GM04504 (cell line): Measurements from ENCODE around the gene SQSTM1.

ENCODE experiments used
- DNase-seq: peaks from one replicate; pipeline ENCODE4 v3.0.0-alpha.2; 2012; ENCODE audit warnings: low read depth

The SQSTM1 gene

DNA sequence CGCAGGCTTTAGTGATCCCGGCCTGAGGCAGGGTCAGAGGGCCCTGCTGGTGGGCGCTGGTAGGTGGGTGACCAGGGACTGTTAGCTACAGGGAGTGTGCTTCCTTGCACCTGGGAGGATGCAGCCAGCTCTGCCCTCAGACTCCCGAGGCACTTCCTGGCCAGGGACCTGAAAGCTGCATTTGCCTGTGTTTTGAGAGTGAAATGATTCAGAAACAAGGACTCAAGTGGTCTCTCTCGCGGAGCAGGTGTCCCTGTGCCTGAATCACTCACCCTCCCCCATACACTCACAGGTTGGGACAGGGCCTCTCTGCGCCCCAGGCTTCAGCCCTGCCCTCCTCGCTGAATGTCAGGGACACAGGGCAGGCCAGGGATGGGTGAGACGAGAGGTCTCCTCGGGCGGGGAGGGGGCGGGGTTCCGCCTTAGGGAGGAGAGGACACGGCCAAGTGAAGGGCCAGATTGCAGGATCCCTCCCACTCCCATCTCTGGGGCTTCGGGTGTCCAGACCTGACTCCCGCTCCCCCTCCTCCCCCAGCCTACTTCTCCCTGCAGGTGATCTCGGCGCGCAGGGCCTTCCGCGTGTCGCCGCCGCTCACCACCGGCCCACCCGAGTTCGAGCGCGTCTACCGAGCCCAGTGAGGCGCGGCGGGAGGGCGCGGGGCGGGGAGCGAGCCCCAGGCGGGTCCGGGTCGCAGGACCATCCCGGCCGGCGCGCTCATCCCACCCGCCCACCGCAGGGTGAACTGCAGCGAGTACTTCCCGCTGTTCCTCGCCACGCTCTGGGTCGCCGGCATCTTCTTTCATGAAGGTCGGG lies 25.4 kb upstream of the SQSTM1 start:
- DNase-seq = no peak

DNA sequence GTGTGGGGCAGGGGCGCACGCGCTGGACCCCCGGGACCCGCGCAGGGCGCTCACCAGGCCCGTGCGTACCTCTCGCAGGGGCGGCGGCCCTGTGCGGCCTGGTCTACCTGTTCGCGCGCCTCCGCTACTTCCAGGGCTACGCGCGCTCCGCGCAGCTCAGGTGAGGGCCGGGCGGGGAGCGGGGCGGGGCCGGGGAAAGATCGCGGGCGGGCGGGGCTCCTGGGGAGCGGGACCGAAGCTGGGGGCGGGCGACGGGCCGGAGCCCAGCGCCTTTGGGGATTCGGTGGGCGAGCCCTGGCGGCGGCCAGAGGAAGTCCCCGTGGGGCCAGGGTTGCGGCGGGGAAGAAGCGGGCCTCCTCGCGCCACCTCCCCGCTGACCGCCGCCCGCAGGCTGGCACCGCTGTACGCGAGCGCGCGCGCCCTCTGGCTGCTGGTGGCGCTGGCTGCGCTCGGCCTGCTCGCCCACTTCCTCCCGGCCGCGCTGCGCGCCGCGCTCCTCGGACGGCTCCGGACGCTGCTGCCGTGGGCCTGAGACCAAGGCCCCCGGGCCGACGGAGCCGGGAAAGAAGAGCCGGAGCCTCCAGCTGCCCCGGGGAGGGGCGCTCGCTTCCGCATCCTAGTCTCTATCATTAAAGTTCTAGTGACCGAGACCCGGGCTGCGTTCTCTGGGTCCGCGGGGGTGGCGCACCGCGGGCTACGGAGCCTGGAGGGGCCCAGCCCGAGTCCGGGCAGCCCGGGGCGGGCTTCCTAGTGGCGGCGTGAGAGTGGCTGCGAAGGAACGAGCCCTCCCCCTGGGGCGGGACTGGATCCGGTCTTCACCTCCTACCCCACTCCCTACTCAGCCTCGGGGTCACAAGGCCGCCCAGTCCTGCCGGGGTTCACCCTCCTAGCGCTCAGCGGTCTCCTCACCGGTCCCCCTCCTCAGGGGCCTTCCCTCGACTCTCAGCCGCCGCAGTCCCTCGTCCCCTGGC lies 24.6 kb upstream of the SQSTM1 start:
- peak; percentile 57 for DNase-seq

DNA sequence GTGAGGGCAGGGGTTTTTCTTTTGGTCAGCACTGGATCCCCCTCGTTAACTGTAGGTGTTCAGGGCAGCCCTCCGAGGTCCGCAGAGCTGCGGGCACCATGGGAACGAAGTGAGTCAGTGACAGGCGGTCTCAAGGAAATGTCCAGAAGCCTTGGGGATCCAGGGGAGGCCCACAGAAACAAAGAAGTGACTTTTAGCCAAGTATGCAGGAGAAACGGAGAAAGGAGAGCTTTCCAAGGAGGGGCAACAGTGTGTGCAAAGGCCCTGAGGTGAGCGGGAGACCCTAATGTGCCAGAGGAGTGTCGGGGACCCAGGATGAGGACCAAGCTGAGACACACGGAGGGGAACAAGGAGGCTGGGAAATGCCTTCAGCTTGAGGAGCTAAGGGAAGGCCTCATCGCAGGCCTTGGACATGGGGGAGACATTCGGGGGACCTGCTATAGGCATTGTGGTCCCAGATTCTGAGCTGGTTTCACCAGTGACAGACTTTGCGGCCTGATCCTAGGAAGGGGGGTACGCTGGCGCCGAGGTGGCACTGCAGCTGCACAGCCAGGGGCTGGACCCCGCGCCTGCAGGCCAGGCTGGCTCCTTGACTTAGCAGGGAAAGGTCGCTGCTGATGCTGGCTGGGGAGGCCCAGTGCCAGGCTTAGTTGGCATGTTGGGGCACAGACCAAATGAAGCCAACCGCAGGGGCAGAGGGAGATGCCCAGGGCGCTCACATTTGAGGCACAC lies 23.7 kb upstream of the SQSTM1 start:
- DNase-seq = no peak

DNA sequence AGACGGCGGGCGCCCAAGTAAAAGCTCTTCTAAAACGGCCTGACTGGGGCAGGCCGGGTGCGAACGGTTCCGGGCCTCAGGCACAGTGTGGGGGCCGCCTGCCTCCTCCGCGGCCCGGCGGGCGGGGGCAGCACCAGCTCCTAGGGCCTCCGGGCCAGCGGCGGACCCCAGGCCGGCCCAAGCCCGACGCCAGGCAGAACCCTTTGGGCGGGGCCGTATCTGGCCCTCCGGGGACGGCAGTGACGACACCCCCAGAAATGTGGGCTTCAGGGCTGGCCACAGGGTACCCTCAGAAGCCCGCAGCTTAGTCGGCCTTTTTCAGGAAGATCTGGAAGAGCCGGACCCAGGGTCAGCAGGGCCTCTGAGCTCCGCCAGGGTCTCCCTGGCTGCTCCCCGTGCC lies 23.0 kb upstream of the SQSTM1 start:
- no peak for DNase-seq

DNA sequence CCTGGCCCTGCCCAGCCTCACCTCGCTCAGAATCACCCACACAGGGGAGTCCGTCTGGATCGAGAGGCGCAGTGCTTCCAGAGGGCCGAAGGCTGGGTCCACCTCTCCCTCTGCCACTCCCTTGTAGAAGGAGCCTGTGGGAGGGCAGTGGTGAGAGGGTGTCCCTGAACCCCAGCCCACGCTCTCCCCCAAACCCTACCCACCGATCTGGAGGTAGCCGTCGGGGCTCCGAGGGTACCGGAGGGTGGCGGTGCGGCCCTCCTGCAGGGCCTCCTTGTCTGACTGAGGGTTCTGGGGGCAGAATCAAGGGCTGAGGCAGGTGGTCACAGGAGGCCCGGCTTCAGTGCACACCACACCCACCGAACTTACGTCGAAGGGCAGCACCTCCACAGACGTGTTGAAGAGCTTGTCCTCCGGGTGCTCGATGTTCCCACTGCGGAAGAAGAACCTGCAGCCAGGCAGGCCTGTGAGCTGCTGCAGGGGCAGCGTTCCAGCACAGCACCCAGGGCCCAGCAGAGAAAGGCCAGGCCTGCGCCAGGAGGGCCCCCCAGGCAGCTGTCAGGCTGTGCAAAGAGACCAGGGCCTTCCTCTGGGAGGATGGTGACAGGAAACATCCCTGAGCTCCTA lies 22.4 kb upstream of the SQSTM1 start:
- no peak for DNase-seq

DNA sequence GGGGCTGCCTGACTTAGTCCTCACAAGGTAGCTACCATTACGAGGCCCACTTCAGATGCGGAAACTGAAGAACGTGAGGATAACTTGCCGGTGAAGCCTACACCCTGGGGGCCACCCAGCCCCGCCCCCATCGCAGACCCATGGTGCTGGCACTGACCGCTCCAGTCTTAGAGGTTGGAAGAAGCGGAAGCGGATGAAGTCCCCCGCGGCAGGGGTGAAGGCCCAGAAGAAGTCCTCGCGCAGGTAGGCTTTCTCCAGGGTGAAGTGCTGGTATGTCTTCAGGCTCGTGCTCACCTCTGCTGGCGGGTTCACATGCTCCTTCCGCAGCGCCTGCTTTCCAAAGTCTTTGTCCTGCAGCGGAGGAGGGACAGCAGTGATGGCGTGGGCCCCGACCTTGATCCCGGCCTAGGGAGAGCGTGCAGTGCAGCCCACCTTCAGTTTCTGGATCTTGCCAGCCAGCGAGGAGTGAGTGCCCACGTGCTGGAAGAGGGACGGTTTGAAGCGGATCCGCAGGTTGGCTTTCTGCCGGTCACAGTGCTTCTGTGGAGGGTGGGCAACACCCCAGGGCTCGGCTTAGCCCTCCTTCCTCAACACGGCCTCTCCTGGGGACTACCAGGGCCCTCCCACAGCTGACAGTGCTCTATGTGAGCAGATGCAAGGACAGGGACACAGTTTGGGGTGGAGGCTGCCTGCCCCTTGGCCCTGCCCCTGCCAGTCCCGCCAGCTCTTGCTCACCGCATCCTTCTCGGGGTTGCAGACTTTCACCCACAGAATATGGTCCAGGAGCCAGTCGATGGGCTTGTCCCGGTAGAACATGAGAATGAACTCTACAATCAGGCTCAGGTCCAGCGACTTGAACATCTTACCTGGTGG lies 21.7 kb upstream of the SQSTM1 start:
- DNase-seq = no peak

DNA sequence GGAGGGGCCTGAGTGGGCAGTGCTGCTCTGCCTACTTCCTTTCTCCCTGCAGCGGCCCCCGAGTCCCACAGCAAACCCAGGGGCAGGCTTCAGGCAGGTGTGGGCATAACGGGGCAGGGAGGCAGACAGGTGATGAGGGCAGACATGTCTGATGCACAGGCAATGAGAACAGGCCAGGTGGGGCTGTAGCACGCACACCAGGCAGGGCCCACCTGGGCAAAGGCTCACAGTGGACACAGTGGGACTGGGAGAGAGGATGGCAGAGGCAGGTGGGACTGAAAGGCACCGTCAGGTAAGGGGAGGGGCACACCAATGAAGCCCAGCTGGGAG lies 21.1 kb upstream of the SQSTM1 start:
- DNase-seq = no peak

DNA sequence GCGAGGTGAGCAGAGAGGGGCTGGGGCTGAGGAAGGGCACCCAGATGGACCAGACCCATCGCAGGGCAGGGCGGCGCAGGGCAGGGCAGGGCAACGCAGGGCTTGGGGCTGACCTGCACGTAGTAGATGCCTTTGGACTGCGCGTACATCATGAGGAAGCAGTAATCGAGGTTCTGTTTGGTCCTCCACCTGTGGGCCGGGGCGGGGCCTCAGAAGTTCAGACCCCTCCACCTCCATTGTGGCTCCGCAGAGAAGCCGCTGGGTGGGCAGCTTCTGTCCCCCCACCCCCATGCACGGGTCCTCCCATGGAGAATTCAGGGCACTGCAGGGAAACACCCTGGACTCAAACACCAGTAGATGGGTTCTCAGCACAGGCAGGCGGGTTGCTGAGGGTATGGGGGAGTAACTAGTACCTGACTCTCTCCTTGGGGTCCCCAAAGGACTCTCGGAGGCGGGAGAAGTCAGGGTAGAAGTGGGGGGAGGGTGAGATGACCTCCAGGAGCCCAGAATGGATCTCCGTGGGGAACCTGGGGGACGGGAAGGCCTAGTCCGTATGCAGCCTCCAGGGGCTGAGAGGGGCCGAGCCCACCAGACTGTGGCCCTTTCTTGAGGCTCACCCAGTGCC lies 20.5 kb upstream of the SQSTM1 start:
- DNase-seq = no peak

DNA sequence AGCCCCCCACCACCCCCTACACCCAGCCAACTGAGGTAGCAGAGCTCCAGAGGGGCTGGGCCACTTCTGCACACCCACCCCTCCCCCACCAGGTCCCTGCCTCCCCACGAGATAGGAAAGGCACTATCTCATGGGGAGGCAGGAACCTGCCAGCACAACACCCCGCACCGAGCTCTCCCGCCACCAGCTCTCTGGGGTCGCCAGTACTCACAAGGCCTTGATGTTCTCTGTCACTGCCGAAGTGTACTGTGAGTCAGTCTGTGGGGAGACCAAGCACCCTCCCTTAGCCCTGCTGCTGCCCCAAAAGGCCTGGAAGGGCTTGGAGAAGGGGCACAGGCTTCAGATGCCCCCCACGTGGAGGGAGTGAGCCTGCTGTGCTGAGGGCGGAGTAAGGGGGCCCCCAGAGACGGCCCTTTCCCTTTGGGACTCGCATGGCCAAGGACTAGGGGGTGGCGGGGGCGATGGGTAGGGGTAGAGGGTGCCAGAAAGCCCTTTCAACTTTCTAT lies 20.0 kb upstream of the SQSTM1 start:
- DNase-seq = no peak

DNA sequence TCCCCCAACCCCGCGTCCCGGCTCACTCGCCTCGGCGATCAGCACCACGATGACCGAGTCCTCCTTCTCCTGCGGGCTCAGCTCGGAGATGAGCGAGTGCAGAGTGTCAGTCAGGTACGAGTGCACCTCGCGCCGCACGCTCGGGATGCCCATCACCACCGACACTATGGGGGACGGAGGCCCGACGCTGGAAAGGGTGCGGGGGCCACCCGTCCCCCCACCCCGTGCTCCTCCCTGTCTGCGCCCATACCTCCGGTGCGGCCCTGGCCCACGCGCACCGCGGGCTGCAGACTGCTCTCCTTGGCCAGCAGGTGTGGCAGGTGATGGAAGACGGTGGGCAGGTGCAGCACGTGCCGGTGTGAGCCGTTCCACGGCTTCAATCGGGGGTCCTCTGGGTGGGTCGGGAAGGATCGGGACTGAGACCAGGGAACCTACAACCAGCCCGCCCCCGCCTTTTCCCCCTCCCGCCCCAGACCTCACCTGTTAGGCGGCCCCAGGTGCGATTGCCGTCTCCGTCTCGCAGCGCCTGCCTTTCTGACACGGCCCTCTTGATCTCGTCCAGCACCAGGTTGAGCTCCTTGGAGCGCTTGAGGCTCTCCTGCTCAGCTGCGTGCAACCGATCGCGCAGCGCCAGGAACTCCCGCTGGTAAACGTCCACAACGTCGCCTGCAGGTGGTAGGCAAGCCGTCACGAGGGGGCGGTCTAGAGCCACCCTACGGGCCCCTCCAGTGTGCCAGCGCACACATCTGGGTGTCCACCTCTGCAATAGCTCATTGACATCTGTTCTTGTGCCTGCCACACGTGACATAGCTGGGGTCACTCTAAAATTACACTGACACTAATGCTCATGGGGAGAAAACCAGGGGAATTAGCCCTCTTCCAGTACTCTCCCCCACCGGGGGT lies 19.1 kb upstream of the SQSTM1 start:
- DNase-seq = no peak

DNA sequence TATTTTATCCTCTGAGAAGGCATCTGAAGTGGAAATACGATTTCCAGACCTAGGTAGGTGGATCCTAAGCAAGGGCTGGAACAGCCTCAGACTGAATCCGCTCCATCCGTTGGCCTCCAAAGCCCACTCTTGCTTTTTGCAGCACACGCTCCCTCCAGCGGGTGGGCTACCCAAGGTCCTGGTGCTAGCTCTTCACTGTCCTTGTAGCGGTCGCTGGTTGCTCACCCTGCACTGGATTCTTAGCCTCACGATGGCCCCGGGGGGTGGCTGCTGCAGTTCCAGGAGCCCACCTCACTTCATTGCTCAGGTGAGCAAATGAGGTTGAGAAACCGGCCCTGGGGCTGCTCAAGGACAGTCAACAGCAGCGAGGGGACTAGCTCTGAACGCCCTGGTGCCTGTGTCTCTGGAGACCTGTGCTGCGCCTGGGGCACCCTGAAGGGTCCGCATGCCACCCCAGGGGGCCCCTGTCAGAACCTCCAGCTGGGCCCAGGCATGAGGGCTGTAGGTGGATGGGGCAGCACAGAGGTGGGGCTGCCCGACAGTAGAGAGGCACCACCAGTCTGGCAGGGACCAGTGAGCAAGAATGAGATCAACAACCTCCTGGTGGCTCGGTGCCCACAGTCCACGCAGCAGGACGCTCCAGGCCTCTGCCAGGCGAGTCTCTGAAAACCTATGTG lies 18.4 kb upstream of the SQSTM1 start:
- DNase-seq = no peak

DNA sequence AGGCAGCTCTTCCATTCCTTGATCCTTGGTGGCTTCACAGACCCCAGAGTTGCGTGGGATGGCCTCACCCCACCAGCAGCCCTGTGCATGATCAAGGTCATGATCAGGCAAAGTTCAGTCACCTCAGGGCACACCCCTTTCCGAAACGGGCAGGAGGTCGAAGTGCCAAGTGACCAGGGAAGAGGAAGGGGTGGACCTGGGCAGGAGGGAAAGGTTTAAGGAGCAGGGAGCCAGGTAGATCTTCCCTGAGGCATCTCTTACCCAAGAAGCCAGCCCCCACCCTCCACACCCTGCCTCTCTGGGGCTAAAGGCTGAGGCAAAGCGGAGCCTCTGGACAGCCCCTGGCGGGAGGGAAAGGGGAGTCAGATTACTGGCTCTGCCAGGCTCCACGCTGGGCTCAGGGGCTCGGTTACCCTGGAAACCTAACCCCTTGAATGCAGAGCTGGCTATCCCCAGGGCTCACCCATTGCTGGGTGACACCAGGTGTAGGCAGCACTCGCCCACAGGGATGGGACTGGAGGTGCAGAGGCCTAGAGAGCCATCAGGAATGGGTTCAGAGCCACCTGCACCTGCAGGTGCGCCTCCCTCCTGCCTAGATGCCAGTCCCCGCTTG lies 17.6 kb upstream of the SQSTM1 start:
- DNase-seq = no peak

DNA sequence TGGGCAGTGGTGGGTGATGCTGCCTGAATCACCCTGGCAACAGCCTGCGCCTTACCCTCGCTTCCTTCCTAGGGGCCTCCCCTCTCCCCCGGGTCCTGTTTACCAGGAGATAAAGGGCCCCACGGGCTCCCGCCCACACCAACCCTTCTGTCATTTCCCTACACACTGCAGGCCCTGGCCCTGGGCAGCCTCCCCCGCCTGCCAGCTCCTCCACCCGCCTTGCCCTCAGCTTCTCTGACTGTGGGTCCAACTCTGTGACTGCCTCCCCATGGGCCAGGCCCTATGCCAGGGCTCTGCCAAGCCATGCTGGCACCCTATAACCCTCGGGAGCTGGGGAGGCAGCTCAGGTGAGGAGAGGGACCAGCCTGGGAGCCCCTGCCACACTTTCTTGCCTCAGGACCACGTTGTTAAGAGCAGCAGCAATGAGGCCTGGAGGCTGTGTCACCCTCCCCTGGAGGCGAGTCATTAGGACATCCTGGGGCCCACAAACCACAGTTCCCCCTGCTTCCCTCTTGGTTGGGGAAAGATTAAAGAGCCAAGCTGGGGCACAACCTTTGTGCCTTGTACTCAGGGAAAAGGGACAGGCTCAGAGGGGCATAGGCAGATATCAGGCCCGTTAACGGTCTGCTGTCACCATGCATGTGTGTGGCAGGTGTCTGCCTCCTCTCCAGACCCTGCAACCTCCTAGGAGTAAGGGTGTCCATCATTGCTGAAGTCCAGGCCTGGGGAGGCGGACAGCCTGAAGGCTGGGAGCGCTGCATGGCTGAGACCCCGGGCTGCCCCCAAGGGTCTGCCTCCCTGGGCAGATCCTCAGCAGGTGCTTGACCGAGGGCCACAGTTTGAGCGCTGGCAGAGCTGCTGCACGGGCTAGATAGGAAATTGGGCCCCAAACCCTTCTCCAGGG lies 16.8 kb upstream of the SQSTM1 start:
- no peak for DNase-seq

DNA sequence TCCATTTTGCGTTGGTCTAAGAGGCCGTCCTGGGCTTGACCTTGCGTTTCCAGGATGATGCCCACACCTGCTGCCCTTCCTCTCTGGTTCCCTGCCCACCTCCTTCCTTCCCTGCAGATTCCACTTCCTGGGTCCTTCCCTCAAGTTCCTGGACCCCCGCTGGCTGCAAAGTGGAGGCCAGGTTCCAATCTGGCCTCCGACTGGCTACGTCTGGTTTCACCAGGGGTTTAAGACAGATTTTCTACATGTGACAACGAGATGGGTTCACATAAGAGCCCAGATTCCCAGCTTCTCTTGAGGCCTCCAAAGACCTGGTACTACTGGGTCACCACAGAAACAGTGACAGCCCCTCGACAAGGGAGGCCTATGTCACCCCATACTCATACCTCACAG lies 16.2 kb upstream of the SQSTM1 start:
- no peak for DNase-seq

DNA sequence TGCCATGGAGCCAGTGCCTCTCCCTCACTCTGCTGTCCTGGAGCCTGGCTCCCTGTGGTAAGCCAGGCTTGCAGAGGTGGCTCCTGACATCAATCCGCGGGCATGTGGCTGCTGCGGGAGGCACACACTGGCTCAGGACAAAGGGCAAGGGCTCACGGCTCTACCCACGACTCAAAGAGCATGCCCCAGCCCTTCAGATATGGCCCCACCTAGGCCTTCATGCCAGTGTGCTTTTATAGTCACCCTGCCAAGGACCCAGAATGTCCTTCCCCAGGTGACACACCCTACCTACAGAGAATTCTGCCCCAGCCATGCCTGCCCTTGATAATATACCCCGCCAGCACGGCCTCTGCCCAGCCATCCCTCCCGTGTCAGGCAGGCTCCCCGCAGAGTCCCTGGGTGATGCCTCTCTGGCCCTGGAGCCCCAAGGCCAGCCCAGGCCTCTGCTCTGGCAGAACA lies 15.6 kb upstream of the SQSTM1 start:
- DNase-seq = no peak

DNA sequence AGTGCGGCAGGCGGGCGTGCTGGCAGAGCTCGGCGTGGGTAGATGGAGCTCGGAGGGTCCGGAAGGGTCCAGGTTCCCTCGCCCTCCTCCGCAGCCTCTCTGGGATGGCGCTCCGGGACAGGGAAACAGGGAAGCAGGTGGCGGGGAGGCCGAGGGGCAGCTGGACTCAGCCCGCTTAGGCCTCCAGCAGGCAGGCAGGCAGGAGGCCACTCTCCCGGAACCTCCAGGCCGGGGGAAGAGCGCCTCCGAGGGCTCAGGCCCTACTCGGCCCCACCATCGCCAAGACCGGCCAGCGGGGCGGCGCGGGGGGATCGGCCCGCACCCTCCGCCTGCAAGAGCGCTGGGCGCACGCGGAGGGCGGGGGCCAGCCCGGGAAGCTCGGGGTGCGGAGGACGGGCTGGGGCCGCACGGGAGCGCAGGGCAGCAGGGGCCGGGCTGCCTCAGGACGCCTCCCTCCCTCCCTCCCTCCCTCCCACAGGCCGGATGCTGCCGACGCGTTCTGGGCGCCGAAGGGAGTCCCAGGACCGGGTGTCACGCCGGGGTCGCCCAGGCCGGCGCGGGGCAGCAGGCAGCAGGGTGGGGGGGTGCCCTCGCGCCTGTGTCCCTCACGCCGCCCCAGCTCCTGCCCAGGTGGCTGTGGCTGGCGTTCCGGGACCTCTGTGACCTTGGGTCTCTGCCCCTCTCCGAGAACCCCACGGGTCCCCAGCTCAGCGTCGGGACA lies 15.0 kb upstream of the SQSTM1 start:
- DNase-seq = no peak
